Esophagus squamous epithelium (tissue), 5 donors: ENCODE results near the gene MLPH. TPM values are rescaled to one million over a fixed set of nuclear protein-coding genes. Genes with fewer than 3 reads are reported as not detected.

Source experiments
- DNase-seq: peaks from one replicate; lab custom pipeline; 2025; lab: John Stamatoyannopoulos, UW
- H3K27ac ChIP-seq, 4 donors: fragments of 200-600 bp; sonication (generic); one replicate each; pipeline ENCODE4 v1.5.1; 2016 to 2019; ENCODE audit warnings: mild to moderate bottlenecking in 1 of 4
- H3K27me3 ChIP-seq, 4 donors: fragments of 200-600 bp; sonication (generic); 1 replicate in 3 of 4; 2 replicates in 1 of 4; pipeline versions ENCODE4 v1.5.1 to v1.6.0; 2017 to 2021; ENCODE audit warnings: antibody characterized with exemption in 1 of 4
- H3K36me3 ChIP-seq, 3 donors: fragments of 200-600 bp; sonication (generic); one replicate each; pipeline ENCODE4 v1.5.1; 2016 to 2019
- H3K4me1 ChIP-seq, 3 donors: fragments of 200-600 bp; sonication (generic); one replicate each; pipeline ENCODE4 v1.5.1; 2017 to 2019
- H3K4me3 ChIP-seq, 4 donors: fragments of 200-600 bp; sonication (generic); 1 replicate in 3 of 4; 2 replicates in 1 of 4; pipeline ENCODE4 v1.5.1; 2016 to 2019; ENCODE audit warnings: mild to moderate bottlenecking in 2 of 4, moderate library complexity in 1 of 4
- H3K9me3 ChIP-seq, 3 donors: fragments of 200-600 bp; sonication (generic); one replicate each; pipeline ENCODE4 v1.5.1; 2016 to 2019
- CTCF ChIP-seq, 6 experiments: fragments of 450-650 bp in 4 of 6; fragments of 200-600 bp in 2 of 6; sonication (generic) in 2 of 6; IDR thresholded peaks; one replicate each; pipeline ENCODE4 v1.5.1; 2016 to 2019; ENCODE audit warnings: antibody characterized with exemption in 6 of 6, mild to moderate bottlenecking in 4 of 6, moderate library complexity in 4 of 6
- POLR2A ChIP-seq, 4 donors: fragments of 450-650 bp; IDR thresholded peaks; one replicate each; pipeline ENCODE4 v1.6.1; 2017; ENCODE audit warnings: antibody characterized with exemption in 4 of 4, mild to moderate bottlenecking in 4 of 4, moderate library complexity in 3 of 4
- WGBS, 2 donors: methylation state at CpG; one replicate each; pipeline ENCODE4 v1.1.5; 2018; 5-methylcytosine and 5-hydroxymethylcytosine counted together
- intact Hi-C: fragments of 100-400 bp; cut with DNase I; formaldehyde crosslinking; loops from one replicate; pipeline ENCODE4 v1.15.0; 2022
- total RNA-seq, 4 donors: library from RNA; depleted of rRNA; stranded (reverse); fragments of >200 nt; gene quantifications; one replicate each; pipeline ENCODE4 v1.1.0, GENCODE V29; 2016
- donor health status: DM: yes; HTN: yes; CAD: no.

The MLPH gene
- total RNA-seq, 4 donors from 2014 or later = 1.8 to 10.5 (median 7.6) TPM

- peak overlapping the region in 2 of 4 donors; percentile 36 to 48 for H3K27ac ChIP-seq
- H3K27me3 ChIP-seq = no peaks in the 10 kb centered on the region
- WGBS, 2 donors = 58 to 61% methylated on average over 3 to 11 of the region's 11 CpGs
- intact Hi-C loops = no loop called here
- TF ChIP-seq CTCF (IDR thresholded peaks at IDR 0.05) = no peak
- no peak for TF ChIP-seq POLR2A (IDR thresholded peaks at IDR 0.05)
- peaks cover 0 to 2% (median 0%) of the 10 kb centered on the region in 3 donors for H3K36me3 ChIP-seq
- peaks cover 0 to 8% (median 0%) of the 10 kb centered on the region in 3 donors for H3K4me1 ChIP-seq
- DNase-seq = no peak
- H3K9me3 ChIP-seq = no peaks in the 10 kb centered on the region
- H3K4me3 ChIP-seq = no peak overlapping the region
Observed at GRCh38 chr2:237547841-237548416, 60.9 kb downstream of the MLPH start.

DNA sequence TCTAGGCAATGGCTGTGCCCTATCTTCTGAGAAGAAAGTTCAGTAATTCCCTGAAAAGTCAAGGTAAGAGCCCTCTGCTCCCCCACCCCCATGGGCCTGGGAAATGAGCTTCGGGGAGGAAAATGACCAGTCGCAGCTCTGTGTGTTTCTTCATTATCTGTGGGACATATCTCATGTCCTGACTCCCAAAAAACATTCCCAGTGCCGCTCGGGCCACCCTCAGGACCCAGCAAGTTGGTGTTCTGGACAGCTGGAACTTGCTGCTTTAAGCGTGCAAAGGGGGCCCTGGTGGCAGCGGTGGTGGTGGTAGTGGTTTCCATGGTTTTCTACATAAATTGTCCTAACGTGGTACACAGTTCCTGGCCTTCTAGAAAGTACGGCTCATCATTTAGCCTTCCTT is 62.2 kb downstream of the MLPH start:
- TF ChIP-seq POLR2A (IDR thresholded peaks at IDR 0.05) = no peak
- no peak for TF ChIP-seq CTCF (IDR thresholded peaks at IDR 0.05)
- Histone ChIP-seq H3K27me3 (no peaks in the 10 kb centered on the region), H3K4me3 (no peak overlapping the region), H3K27ac (no peak overlapping the region), H3K4me1 (peaks cover 0 to 8% (median 0%) of the 10 kb centered on the region in 3 donors), H3K9me3 (peaks cover 0 to under 1% (median 0%) of the 10 kb centered on the region in 3 donors), H3K36me3 (peaks cover 0 to 15% (median 0%) of the 10 kb centered on the region in 3 donors)
- 93 to 94% methylated on average over 7 to 8 of the region's 8 CpGs for WGBS, 2 donors
- intact Hi-C loops = no loop called here
- no peak for DNase-seq

DNA sequence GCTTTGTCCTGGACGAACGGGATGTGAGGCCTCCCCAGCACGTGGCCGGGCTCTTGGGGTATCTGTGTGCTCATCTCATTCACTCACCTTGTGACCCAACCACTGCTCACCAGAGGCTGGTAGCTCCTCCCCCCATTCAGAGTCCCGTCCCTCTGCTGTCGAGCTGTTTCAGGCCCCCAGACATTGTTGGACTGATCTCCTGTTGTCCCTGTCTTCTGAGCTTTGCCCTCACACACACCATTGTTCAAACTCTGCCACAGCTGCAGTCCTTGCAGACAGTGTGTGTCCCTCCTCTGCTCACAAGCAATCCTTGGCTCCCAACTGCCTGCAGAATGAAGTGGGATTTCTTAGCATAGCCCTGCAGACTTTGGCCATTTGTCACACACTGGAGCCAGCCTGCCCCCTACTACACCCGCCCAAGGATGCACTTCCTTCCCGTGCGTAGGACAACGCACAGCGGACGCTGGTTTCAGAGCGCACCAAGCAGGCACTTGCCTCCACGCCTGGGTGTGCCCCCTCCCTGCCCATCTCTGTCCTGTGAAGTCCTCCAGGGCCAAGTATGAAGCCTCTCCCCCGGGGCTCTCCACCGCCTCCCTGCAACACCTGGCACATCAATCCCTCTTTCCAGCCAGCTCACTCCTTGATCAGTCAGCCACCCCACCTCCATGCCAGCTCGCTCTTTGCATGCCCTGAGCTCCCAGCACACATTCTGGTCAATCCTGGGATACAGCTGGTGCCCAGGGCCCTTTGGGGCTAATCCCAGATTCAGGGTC is 62.8 kb downstream of the MLPH start:
- no peak for DNase-seq
- Histone ChIP-seq H3K27me3 (no peaks in the 10 kb centered on the region), H3K27ac (no peak overlapping the region), H3K4me3 (no peak overlapping the region), H3K36me3 (peaks cover 0 to 19% (median 0%) of the 10 kb centered on the region in 3 donors), H3K9me3 (peaks cover 0 to 6% (median 0%) of the 10 kb centered on the region in 3 donors), H3K4me1 (peaks cover 0 to 8% (median 0%) of the 10 kb centered on the region in 3 donors)
- WGBS, 2 donors = 62 to 67% methylated on average over 11 to 16 of the region's 17 CpGs
- TF ChIP-seq POLR2A (IDR thresholded peaks at IDR 0.05) = no peak
- TF ChIP-seq CTCF (IDR thresholded peaks at IDR 0.05) = no peak
- intact Hi-C loops = no loop called here

- peaks cover 0 to 19% (median 6%) of the 10 kb centered on the region in 3 donors for H3K9me3 ChIP-seq
- H3K27me3 ChIP-seq = no peaks in the 10 kb centered on the region
- intact Hi-C loops = no loop called here
- WGBS, 2 donors = 82 to 96% methylated on average over 5 to 7 of the region's 16 CpGs
- DNase-seq = no peak
- no peak overlapping the region for H3K27ac ChIP-seq
- TF ChIP-seq CTCF (IDR thresholded peaks at IDR 0.05) (no peak), POLR2A (IDR thresholded peaks at IDR 0.05) (no peak)
- H3K36me3 ChIP-seq = peaks cover 0 to 19% (median 0%) of the 10 kb centered on the region in 3 donors
- no peak overlapping the region for H3K4me3 ChIP-seq
- peaks cover 0 to 8% (median 0%) of the 10 kb centered on the region in 3 donors for H3K4me1 ChIP-seq
Observed at GRCh38 chr2:237551071-237551574, 64.1 kb downstream of the MLPH start.

DNA sequence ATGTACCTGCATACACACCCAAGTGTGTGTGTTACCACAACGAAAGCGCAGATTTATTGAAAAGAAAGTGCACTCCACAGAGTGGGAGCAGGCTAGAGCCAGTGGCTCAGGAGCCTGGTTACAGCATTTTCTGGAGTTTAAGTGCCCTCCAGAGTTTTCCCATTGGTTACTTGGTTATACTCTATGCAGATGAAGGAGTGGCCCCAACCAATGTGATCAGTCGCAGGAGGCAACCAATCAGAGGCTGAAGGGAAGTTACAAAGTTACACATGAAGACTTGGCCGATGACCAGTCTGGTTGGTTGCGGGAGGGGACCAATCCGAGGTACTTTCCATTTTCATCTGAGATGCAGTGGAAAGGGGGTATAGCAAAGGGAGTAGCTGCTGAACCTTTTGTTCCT is 65.9 kb downstream of the MLPH start:
- H3K4me1 ChIP-seq = peaks cover 0 to 4% (median 0%) of the 10 kb centered on the region in 3 donors
- no peak overlapping the region for H3K4me3 ChIP-seq
- intact Hi-C loops = no loop called here
- 85 to 99% methylated on average over 5 of the region's 6 CpGs for WGBS, 2 donors
- H3K9me3 ChIP-seq = peaks cover 0 to 22% (median 6%) of the 10 kb centered on the region in 3 donors
- H3K36me3 ChIP-seq = peaks cover 0 to 19% (median 0%) of the 10 kb centered on the region in 3 donors
- TF ChIP-seq POLR2A (IDR thresholded peaks at IDR 0.05) = no peak
- TF ChIP-seq CTCF (IDR thresholded peaks at IDR 0.05) = no peak
- no peaks in the 10 kb centered on the region for H3K27me3 ChIP-seq
- no peak for DNase-seq
- H3K27ac ChIP-seq = no peak overlapping the region
